HG03565 (cell line): Measurements from ENCODE around the gene DOCK2.

Source experiments
- ATAC-seq: cut with Tn5 transposase; IDR thresholded peaks from one replicate; pipeline ENCODE4 v1.9.1; 2021; ENCODE audit warnings: mild to moderate bottlenecking, moderate library complexity; ENCODE audit not compliant: unreplicated experiment

DOCK2 gene

DNA sequence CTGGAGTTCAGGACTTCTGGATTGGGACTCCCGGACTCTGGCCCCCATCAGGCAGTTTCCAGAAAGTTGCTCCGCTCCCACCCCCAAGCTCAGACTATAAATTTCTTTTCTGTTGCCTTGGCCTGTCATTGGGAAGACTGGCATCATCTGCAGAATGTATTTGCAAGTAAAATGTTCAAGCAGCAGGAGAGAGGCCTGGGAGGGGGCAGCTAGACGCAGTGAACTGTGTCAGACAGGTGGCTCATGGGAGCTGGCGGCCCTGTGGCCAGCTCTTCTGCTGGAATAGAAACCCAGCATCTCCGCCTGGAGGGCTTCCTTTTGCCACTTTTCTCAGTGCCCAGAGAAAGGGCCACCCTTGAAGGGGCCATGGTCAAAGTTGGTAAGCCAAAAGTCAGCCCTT, 327.2 kb downstream of the DOCK2 start:
- ATAC-seq: no peak

DNA sequence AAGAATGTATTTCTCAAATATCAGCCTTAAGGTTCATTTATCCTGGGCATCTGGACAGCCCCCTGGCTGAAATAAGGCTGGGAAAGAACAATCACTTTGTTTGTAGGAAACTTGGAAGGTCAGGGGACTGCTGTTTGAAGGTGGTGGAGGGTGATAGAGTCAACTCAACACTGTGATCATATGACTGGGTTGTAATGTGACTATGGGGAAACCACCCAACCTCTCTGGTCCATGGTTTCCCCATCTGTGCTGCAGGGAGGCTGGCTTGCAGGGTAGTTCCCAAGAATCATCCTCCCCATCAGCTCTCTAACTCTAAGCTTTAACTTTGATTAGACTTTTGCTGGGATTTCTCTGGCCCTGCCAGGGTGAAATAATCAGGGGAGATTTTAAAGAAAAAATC, 333.3 kb downstream of the DOCK2 start:
- peak; percentile 56 for ATAC-seq

DNA sequence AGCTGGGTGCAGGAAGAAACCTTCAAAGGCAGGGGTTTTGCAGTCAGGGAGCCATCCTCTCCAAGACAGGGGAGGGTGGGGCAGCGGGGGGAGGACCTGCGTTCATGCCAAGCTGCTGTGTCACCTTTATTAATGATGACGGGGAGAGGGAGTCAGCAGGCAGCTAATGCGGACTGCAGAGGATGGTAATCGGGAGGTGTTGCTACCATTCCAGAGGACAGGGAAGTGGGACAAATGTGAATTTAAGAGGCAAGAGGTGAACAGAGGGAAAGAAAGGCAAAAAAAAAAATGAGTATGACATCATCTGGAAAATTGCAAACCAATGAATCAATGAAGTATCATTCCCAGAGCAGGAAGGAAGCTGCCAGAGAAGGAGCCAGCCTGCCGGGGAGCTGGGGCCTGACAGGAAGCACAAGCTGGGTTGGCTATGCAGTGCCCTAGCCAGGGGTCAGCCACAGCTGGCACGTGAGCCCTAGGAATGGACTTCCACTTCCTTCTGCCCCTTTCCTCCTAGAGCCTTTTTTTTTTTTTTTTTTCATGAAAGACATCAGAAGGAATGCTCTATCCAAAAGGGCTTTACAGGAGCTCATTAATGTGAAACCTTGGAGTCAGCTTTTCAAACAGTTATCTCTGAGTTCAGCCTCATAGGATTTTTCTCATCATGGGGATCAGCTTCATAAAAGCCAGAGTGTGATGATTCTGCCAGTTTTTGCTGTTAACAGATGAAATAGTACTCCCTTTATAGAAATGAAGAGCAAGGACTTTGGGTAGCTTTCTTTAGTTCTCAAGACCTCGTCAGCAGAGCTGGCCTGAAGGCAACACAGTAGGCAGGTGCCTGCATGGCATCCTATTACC, 334.1 kb downstream of the DOCK2 start:
- ATAC-seq: no peak

DNA sequence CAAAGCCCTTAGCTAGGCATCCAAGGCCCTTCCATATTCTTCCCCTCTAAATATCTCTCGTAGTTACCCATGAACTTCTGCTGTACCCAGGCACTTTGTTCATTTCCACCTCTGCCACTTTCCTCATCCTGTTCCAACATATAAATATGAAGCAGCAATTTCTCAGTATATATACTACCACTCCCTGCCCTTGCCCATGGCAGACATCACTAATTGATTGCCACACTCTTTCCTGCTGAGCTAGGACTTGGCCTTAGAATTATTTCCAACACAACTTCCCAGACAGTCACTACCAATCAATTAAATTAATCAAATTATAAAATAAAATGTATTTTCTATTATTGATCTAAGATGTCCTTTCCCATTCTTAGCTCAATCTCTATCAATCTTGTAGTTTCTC, 334.7 kb downstream of the DOCK2 start:
- ATAC-seq: no peak

DNA sequence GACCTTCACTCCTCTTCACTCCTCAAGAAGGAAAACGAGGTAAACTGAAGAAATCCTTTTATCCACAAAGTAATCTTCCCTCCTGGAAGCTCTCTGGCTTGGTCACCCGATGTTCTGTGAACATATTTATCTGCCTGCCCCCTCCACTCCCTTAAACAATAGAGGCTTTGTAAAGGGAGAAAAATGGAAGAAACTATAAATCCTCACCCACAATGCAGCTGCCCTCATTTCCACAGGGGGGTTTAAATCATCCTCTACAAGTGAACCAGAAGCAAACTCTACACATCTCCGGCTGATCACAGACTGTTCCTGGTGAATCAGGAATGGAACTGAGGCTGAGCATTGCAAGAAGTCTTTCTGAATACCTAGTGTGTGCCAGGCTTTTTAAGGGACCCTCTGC, 336.0 kb downstream of the DOCK2 start:
- ATAC-seq: no peak

DNA sequence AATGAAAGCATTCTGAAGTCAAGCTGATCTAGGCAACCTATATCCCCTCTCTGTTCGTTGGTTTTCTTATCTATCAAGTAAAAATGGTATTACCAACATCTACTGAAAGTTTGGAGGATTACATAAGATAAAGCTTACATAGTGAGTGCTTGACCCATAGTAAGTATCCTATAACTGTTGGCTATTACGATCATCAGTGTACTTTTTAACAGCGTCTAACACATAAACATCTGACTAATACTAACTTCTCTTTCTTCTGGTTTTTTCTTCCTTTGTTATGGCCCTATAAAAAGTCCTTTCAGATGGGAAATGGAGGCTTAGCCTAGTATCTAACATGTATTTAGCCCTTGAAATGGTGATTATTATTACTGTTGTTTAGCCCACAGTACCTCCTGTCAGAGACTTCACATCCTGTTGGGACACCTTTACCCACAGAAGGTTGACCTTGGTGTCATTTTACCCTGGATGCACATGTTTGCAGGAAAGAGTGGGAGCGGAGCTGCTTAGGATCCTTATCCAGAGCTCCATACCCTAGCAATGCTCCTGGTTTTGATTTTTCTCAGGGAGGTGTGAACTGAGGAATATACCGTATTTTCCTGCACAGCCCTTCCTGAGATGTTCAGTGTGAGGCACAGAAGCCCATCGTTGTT, 337.2 kb downstream of the DOCK2 start:
- no peak for ATAC-seq

DNA sequence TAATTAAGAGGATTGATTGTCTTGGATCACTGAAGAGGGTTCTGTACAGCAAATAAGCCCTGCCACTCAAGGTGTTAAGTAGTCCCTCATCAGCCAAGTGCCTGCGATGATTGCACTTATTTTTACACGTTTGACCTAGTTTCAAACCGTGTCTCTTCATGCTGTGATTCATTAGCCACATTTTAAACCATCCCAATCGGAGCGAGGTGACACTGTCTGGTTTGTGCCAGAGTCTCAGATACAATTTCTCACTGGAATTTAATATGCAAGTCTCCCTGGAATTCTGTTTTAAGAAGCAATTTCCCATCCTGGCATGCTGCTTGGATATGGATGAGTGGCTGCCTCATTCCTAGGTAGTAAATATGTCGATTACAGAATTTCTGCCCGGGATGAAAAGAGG, 341.6 kb downstream of the DOCK2 start:
- no peak for ATAC-seq

DNA sequence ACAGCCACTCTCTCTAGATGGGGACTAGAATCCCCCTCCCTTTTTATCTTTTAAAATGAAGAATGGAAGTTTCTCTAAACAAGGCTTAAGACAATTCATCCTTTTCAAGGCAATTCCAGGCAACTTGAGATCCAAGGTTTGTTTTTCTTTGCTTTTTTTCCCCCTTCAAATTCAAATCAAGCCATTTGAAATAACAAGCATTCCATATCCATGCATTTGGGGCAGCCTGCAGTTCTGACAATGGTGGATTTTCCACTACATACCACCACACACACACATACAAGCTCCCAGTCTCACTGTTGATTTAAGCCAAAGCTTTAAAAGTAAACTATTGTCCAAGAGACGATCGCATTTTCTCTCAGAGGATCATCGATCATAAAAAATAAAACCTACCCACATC, 342.8 kb downstream of the DOCK2 start:
- ATAC-seq: no peak

DNA sequence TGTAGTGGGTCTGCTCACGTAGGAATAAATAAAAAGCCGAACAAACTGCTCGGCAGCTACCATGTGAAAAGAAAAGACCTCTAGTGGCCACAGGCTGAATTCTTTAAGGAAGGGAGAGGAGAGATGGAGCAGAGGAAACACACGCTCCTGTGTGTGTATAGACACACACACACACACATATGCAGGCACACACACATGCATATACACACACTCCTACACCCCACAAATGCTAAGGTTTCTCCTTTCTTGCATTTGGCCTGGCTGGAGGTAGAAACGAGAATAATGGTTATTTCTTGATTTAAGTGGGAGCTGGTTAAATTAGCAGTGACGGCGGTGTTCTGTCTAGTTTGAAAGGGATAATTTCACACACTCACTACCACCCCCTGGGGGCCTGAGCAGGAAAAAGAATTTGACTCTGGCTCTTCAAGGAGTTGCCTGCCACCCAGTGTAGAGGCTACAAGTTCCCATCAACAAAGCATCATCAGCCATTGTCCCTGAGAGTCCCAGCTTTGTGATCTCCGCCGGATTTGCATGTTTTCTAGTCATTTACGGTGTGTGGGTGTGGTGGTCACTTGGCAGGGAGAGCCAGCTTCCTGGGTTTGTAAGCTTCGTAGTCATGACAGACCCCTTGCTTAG, 343.5 kb downstream of the DOCK2 start, which contains the start of gene INSYN2B:
Gene INSYN2B (minus strand): TSS at position 78 of the 636 bp plus-strand sequence. CDS start 96,597 bp downstream, outside the sequence.
- ATAC-seq: no peak

DNA sequence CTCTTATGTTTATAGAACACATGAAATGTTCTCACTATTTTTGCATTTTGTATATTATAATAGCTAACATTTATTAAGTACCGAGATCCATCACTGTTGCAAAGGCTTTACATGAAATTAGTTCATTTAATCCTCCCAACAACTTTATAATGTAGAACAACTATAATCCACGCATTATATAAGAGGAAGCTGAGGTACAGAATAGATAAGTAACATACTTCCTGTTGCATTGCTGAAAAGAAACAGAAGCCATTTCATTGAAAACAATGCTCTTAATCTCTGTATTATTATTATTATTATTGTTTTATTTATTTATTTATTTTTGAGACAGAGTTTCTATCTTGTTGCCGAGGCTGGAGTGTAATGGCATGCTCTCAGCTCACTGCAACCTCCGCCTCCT, 351.1 kb downstream of the DOCK2 start:
- no peak for ATAC-seq

DNA sequence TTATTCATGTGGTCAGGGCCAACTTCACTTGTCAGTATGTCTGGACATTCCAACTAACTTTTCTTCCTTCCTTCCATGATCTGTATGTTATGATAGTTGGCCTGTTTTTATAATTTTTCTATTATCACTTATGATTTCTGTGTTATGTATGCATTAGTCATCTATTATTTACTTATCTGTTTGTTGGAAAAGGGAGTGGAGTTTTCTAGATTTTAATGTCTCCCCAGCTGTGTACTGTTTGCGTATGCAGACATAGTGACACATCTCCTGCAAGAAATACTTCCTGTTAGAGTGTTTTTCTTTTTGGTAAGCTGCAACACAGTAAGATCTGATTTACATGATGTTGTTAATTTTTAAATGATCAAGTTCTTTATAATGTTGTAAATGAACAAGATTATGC, 351.9 kb downstream of the DOCK2 start:
- no peak for ATAC-seq

DNA sequence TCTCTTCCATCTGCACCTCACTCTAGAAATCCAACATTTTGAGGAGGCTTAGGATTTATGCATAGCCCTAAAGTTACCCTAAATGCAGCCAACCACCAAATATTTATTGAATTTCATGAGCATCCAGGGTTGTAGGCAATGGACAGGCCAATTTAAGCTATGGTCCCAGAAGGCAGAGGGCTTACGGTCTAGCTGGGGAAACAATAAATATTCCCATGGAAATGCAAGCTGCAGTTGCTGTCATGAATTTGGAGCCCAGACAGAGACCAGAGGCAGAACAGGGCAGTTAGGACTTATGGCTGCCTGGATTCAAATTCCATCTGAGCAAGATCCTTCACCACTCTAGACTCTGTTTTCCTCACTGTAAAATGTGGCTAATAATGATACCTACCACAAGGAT, 352.3 kb downstream of the DOCK2 start:
- no peak for ATAC-seq

DNA sequence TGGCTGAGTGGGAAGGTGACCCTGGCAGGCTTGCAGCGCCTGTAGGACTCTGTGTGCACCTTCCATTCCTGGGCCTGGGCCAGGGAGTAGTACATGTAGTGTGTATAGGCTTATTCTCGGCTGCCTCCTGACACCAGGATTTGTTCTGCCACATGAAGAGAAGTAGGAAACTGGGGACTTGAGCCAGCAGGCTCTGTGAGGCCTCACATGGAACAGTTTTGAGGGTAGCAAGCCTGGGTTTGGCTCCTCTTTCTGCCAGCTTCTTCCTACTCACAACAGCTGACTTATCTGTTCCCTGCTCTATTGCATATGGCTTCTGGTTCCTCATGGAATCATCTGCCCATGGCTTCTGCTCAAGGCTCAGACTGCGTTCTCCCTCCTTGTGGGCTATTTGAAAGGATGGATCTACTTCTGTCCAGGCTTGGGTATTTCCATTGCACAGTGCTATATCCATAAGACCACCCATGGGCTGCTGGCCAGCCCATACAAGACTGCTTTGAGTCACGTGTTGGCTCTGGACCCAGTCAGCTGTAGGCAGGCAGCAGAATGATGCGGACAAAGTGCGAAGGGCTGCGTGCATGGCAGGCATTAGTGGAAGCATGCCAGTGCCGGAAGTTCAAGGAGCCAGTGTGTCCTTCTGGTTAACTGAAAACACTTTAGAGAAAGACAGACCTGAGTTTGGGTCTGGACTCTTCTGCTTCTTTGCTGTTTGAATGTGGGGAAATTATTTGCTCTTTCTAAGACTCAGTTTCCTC, 354.2 kb downstream of the DOCK2 start:
- ATAC-seq: no peak

DNA sequence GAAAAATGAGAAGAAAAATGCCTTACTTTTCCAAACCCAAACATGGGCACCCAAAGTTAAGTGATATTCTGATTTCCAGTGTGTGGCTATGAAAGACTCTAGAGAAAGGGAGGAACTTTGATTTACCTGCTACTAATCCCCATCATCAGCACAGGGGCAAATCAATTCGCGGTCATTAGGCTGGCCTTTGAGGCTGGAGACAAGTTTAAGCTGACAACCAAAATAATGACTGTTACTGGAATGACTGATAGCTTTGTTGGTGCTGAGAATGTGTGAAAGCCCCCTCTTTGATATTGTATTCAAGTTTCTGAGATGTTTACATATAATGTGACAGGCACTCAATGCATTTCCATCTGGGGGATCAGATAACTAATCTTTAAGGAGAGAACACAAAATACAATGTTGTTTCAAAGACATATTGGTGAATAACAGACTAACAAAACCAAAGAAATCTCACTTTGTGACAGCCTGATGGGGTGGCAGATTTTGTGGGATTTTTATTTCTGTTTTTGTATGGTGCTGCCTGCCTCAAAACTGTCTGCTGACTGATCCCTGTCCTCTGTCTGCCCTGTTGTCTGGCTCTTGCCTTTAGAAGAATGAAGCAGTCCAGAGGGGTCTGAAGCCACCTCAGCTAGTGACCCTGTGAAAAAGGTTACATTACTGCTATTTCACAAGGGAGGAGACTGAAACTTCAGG, 355.9 kb downstream of the DOCK2 start:
- no peak for ATAC-seq

DNA sequence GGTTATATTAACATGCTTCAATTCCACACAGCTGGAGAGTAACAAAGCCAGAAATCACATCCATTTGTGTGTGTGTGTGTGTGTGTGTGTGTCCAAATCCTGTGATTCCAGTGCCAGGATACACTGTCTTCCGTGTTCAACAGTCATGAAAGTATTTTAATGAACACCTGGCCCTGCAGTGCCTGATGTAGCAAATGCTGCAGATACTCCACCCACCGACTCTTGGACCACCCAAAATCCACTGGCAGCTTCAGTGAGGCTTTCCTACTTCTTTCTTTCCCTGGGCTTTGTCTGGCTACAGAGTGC, 356.4 kb downstream of the DOCK2 start:
- no peak for ATAC-seq

DNA sequence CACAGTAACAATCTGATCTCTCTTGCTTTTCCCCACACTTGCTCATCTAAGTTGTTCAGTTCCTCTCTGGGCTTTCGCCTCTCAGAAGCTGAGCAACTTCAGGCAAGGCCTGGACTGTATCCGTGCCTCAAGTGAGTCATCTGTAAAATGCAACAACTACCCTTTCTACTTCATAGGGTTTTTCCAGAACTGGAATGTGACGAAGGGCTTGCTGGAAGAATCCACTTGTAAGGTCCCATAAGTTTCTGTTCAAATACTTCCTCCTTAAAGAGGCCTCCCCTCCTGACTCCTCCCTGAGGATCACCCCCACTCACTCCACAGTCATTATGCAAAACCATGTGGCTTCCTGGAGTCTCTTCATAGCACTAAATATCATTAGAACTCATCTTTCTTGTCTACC, 360.7 kb downstream of the DOCK2 start:
- no peak for ATAC-seq

DNA sequence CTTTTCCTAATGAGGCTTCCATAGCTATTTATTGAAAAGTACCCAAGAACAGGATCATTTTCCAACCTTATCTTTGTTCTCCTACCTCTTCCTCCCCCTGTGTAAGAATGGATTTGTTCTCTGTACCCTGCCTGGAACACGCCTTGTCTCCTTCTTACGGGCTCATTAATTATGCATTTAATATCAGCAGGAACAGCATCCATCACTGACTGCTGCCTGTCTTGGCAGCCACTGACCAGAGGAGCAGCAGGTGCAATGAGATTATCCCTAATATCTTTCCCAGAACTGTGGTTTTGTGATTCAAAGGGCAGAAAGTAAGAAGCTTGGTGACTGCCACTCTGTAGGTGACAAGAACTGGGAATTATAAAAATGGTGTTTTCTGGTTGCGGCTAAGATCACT, 362.5 kb downstream of the DOCK2 start:
- no peak for ATAC-seq

DNA sequence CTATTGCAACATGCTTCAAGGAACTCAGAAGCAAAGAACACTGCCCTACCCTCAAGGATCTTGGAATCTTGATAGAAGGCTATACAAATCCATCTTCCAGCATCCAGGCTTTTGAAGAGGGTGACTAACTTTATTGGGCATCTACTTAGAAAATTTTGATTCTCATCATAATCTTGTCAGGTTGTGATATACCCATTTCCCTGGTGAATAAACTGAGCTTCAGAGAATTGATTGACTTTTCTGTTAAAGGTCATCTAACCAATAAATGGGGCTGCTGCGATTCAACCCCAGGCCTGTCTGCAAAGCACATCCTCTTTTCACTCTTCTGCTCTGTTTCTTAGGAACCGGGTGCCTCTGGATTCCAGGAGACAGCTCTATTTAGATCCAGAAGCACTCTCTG, 363.1 kb downstream of the DOCK2 start:
- ATAC-seq: no peak

DNA sequence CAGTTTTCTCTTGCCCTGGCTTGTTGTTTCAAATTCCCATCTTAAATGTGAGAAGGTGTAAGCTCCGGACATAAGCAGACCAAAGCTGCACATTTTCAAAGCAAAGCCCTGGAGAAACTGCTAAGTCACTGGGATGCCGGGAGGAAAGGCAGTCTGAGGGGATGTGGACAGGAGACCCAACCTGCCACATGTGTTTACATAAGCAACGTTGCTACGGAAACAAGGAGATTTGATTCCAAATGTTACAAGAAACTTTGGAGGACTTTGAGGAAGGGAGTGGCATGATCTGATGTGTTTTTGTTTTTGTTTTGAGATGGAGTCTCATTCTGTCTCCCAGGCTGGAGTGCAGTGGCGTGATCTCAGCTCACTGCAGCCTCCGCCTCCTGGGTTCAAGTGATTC, 368.9 kb downstream of the DOCK2 start:
- no peak for ATAC-seq

DNA sequence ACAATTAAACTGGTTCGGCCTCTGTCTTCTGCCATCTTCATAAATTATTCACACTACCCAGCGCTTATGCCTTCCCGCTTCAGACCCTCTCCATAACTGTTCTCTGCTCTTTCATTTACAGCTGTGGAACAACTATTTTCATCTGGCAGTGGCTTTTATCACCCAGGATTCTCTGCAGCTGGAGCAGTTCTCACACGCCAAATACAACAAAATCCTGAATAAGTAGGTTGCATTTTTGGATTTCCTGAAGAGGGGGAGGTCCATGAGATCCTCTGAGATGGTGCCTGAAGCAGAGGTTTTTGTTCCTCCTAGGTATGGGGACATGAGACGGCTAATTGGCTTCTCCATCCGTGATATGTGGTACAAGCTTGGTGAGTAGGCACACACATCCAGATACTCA, 371.3 kb downstream of the DOCK2 start:
- no peak for ATAC-seq

DNA sequence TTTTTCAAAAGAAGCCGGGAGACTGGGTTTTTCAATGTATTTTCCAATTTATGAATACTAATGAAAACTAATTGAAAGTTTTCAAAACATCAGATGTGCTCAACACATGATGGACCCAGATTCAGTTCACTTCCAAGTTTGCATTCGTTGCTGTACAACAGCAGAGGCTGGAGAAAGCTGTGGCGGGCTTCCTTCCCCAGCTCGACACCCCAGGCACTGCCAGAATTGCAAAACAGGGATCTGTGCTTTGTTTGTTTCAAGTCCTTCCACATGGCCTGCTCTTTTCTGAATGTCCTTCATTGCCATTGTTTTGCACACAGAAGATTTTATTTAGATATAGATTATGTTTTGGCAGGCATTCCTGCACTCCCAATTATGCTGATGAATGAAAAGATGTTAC, 373.5 kb downstream of the DOCK2 start:
- no peak for ATAC-seq
